G401.6 (cell line): ENCODE data around the gene PKN3.

Experiments used
- FAIRE-seq: peaks from 2 replicates; lab custom pipeline; 2012; peaks lifted over from hg19 to GRCh38; lab: Jason Lieb, UNC

Gene PKN3

GRCh38 chr9:128718047-128718446, 15.7 kb downstream of the PKN3 start:
- no peak for FAIRE-seq

GRCh38 chr9:128718475-128718874, 16.2 kb downstream of the PKN3 start:
- FAIRE-seq, result no peak

DNA sequence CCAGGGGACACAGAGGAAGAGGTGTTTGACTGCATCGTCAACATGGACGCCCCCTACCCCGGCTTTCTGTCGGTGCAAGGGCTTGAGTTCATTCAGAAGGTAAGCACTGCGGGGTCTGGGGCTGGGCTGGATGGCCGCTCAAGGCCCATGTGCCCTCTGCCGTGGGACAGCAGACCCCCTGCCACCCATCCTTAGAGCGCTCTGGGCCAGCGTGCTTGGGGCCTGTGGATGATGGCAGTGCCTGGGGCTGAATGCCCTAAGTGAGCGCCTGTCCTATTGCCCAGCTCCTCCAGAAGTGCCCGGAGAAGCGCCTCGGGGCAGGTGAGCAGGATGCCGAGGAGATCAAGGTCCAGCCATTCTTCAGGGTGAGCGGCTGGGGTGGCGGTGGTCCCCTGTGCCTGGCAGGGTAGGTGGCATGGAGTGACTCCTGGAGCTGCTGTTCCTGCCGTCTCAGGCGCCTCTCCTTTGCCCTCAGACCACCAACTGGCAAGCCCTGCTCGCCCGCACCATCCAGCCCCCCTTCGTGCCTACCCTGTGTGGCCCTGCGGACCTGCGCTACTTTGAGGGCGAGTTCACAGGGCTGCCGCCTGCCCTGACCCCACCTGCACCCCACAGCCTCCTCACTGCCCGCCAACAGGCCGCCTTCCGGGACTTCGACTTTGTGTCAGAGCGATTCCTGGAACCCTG, 17.8 kb downstream of the PKN3 start:
- FAIRE-seq, result no peak

DNA sequence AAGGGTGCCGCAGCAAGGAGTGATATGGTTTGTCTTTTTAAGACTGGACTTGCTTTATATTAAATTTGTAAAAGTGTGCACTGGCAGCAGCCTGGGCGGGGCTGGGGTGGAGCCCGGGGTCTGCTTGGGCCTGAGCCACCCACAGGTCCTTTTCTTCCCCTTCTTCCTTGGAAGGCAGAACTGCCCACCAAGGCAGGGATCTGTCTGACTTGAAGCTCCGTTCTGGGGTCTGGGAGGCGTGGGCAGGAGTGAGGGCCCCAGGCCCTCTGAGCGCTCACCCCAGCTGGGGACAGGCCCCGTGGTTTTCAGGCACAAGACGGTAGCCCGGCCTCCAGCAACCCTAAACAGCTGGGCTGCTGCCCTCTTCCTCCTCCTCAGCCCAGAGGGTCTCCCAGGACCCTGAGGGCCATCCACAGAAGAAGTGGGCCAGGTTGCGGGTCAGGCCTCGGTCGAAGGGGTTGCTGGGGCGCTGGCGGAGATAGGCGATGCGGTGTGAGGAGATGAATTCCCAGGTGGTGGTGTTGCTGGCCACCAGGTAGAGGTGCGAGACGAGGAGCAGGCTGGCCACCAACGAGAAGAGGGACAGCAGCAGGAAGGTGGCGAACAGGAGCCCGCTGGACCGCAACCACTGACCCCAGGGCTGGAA, 18.7 kb downstream of the PKN3 start:
- FAIRE-seq, result no peak

GRCh38 chr9:128721487-128722010, 19.2 kb downstream of the PKN3 start:
- no peak for FAIRE-seq

DNA sequence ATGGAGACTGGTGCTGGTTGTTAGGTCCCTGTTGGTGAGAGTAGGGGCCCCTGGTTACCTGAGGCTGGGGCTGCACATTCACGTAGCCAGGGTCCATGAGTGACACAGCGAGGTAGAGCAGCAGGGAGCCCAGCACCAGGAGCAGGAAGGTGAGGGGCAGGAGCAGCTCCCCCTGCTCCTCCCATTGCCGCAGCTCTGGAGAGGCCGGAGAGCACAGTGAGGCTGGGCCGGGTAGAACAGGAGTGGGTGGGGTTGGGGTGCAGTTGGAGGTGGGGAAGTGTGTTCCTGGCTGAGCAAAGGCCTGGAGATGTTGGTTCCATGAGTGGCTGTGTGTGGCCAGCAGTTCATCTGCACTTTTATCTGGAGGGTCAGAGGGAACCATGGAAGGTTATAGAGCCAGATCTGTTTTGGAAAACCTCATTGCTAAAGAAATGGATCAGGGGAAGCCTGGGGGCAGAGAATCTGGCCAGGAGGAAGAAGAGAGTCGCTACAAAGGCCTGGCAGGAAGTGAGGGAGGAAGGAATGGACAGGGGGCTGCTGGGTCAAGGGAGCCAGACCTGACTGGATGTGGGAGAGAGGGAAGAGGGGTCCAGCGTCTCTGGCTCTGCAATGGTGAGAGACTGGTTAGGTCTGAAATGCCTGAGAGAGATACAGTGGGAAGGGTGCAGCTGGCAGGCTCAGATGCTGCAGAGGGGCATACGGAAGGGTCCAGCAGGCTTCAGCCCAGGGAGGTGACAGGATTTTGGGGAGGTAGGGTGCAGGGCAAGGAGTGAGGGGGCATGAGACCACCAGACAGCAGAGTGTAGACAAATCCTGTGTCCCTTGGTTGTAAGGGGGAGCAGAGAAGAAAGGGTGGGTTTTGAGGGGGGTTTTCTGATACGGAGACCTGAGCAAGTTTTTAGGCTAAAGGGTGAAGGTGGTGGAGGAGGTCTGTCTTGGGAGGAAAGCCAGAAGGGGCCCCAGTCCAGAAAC, 20.4 kb downstream of the PKN3 start:
- no peak for FAIRE-seq

DNA sequence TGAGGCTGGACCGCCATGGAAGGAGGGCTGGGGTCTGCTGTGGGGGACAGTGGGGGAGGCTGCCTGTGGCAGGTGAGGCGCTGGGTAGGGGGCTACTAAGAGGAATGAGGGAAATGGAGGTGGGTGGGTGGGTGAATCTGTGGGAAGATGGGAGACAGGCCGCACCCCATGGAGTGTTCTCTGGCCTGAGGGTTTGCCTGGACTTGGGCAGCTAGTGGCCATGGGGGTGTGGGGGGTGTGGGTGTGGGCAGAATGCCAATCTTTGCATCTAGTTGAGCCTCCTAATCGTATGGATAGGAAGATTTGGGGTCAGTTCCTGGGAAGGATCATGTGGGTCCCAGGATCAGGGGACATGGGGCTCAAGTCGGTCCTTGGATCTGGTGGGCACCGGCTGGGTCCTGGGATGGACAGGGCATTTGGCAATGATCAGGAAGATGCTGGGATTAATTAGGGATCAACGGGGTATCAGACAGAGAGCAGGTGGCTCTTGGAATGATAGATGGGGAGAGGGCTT, 21.1 kb downstream of the PKN3 start:
- FAIRE-seq, result no peak

DNA sequence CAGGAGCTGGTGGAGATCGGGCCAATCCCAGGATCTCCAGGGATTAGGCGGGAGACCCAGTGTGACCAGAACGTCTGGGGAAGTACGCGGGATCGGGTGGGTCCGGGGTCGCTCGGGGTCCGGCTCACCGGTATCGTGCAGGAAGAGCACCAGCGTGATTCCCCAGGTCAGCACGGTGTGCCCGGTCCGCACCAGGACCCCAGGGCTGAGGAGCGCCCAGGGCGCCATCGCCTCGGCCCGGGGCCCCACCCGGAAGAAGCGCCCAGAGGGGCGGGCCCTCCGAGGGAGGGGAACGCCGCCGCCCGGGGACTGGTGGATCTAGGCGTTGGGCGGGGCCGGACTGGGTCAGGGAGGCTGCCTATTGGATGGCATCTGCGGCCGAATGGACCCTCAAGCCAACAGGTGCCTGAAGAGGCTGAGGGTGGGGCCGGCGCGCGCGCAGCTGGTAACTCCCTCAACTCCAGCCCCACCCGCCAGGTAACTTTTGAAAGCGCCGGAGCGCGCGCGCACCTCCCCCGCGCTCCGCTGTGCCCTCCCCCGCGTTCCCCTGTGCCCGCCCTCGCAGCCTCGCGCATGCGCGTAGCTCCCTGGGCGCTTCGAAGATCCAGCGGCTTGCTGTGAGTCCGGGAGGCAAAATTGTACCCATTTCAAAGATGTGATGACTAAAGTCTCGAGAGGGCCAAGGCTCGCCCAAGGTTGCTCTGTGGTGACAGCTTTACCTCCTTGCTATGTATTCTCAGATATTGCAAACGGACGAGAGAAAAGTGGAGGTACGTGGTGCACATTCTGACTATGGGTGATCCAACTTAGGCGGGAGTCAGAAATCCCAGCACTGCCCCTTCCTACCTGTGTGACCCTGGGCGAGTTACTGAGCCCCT, 21.8 kb downstream of the PKN3 start, which contains the start of gene ZDHHC12:
TSS of gene ZDHHC12 (minus strand) at position 262 of the 878 bp plus-strand sequence. CDS start at position 228, 34 bp downstream.
- FAIRE-seq, result peak; percentile 96

GRCh38 chr9:128724744-128725211, 22.5 kb downstream of the PKN3 start:
- no peak for FAIRE-seq

DNA sequence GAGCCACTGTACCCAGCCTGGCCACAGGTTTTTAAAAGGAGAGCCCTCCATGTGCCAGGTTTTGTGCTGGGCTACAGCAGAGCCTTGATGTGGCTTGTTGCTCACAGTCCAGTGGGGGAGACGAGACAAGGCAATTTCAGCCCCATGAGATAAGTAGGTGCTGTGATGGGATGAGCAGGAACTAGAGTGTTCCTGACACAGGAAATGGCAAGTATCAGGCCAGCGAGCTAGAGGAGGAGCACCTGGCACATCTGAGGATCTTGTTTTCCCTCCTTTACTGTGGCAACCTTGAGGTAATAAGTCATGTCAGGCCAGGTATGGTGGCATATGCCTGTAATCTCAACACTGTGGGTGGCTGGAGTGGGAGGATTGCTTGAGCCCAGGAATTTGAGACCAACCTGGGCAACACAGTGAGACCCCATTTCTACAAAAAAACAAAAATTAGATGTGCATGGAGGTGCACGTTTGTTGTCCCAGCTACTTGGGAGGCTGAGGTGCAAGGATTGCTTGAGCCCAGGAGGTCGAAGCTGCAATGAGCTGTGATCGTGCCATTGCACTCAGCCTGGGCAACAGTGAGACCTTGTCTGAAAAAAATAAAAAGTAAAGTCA, 25.4 kb downstream of the PKN3 start:
- no peak for FAIRE-seq

GRCh38 chr9:128728298-128728697, 26.0 kb downstream of the PKN3 start:
- no peak for FAIRE-seq

DNA sequence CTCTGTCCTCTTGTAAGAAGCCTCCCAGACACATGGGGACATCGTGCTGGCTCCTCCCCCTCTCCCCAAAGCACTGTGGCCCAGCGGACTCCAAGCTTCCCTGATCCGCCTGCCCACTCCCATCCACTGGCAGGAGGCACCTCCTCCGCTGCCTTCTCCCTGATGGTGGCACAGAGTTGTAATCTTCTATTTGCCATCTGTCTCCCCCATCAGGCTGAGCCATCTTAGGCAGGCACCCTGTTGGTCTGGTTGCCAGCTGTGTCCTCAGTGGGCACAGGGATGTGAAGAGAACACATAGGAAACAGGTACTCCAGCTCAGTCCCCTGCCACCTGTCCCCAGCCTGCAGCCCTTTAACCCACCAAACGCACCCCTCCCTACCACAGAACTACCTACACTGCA, 27.0 kb downstream of the PKN3 start:
- FAIRE-seq, result no peak

- FAIRE-seq, result no peak
Measured at GRCh38 chr9:128729766-128730517, 27.6 kb downstream of the PKN3 start.

DNA sequence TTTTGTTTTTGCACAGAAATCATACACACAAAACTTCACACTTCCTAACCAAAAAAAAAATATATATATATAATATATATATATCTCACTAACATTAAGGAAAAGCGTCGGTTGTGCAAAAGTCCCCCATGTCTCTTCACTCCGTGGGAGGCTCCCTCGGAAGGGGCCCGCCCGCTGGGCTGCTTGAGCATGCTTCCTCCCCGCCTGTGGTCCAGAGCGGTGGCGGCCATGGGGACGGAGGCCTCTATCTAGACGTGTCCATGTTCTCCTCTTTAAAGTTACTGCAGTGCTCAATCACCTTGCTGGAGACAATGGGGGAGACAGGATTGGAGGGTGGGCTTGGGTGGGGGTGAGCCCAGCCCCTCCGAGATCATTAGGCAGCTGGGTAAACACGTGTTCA, 28.8 kb downstream of the PKN3 start:
- no peak for FAIRE-seq

DNA sequence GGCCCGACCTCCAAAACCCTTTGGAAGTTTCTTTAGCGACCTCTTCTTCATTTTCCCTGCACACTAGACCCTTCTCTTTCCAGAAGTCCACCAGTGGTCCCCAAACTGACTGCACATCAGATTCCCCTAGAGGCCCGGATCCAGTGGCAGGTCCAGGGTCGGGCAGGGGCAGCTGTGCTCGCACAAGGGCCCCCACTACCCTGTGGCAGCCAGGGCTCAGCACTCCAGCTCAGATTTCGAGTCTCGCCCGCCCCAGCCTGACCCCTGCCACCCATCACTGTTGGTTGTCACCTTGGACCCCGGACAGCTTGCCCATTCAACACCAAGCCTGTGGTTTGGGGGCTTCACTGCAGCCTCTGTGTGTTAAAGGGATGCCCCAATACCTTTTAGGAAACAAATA, 29.4 kb downstream of the PKN3 start:
- FAIRE-seq, result no peak

DNA sequence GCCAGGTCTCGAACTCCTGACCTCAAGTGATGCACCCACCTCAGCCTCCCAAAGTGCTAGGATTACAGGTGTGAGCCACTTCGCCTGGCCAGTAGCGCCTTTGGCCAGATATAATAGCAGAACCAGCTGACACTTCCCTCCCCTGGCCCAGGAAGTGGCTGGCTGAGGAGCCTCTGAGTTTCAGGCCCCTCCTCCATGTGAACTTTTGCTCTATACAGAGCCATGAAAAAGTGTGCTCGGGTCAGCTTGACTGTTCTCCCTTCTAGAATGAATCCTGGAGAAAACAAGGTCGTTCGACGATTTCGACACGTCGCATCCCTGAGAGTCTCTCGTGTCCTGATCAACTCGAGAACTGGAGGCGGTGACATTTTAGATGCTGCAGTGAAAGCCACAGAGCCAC, 30.3 kb downstream of the PKN3 start:
- FAIRE-seq, result no peak

DNA sequence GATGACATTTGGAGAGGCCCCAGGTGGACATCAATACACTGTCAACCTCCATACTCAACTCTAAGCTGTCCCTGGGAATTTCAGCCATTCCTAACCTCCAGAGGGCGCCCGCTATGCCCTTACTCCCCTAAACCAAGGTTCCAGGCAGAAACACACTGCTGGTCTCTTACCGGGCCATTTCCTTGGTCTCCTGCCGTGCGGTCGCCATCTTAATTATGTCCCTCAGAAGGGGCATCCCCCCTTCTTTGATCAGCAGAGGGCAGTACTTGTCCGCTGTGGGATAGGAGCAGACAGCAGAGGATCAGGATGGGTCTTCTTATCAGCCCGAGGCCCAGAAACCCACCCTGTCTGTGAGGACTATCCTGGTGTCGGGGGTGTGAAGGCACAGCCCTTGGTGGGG, 31.0 kb downstream of the PKN3 start:
- peak; percentile 96 for FAIRE-seq

GRCh38 chr9:128735373-128735772, 33.1 kb downstream of the PKN3 start:
- FAIRE-seq, result no peak

DNA sequence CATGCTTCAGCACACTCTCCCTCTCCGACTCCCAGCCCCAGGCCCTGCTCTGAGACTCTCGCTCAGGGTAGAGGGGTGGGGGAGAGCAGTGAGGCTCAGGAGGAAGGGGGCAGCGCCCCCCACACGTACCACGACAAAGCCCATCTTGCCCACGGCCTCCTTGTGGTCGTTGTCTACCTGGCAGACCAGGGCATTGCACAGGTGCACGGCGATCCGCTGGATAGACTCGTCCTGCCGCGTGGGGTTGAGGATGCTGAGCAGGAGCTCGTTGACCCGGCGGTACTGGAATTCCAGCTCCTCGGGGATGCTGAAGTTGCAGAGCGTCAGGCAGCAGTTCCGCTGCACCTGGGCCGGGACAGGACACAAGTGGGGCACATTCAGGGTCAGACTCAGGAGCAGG, 40.1 kb downstream of the PKN3 start:
- no peak for FAIRE-seq

- FAIRE-seq, result no peak
Measured at GRCh38 chr9:128743421-128743820, 41.1 kb downstream of the PKN3 start.
